Nephron progenitor cell (in vitro differentiated cells): ENCODE data around the gene PCAT7.

Experiments used
- DNase-seq: peaks from one replicate; pipeline ENCODE4 v3.0.0; 2021
- H3K27ac Mint-ChIP-seq: 2 replicates; pipeline ENCODE4 v1.8.0; 2021; ENCODE audit warnings: mild to moderate bottlenecking, moderate library complexity, mixed read lengths
- H3K27me3 Mint-ChIP-seq: 2 replicates; pipeline ENCODE4 v1.8.0; 2021; ENCODE audit warnings: mild to moderate bottlenecking, low read depth, mixed read lengths; ENCODE audit not compliant: poor library complexity
- H3K36me3 Mint-ChIP-seq: 2 replicates; pipeline ENCODE4 v1.8.0; 2021; ENCODE audit warnings: low read depth, mixed read lengths
- H3K4me1 Mint-ChIP-seq: 2 replicates; pipeline ENCODE4 v1.8.0; 2021; ENCODE audit warnings: mixed read lengths
- H3K4me3 Mint-ChIP-seq: 2 replicates; pipeline ENCODE4 v1.8.0; 2021; ENCODE audit warnings: mild to moderate bottlenecking, moderate library complexity, mixed read lengths
- H3K9me3 Mint-ChIP-seq: 2 replicates; pipeline ENCODE4 v1.8.0; 2021; ENCODE audit warnings: mild to moderate bottlenecking, moderate library complexity, mixed read lengths
- CTCF ChIP-seq: fragments of 200-600 bp; sonication (generic); IDR thresholded peaks from 2 replicates; pipeline ENCODE4 v1.5.0; 2021; ENCODE audit warnings: antibody characterized with exemption

Gene PCAT7

GRCh38 chr9:94611638-94612068 is 56.8 kb downstream of the PCAT7 start:
- DNase-seq, result no peak
- H3K9me3 Mint-ChIP-seq, result no peaks in the 10 kb centered on the region
- H3K36me3 Mint-ChIP-seq, result no peaks in the 10 kb centered on the region

DNA sequence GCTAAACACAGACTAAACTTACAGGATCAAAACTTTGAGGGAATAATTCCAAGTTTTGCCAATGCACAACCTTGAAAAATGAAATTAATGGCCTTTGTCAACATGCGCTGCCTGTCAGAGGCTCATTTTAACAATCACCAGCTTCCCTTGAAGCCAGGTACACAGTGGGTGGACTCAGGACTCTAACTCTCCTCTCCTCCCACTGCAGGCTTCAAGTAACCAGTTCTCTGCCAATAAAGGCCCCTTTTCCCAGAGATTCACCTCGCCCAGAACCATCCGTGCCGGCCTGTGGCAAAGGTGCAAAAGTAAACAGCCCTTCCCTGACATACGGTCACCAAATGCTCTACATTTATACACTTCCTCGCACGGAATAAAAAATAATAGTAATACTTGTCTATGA is 57.2 kb downstream of the PCAT7 start:
- DNase-seq, result no peak
- Mint-ChIP-seq H3K27ac (no peak overlapping the region), H3K36me3 (no peaks in the 10 kb centered on the region), H3K27me3 (peaks cover 6% of the 10 kb centered on the region), H3K4me1 (peaks cover 32% of the 10 kb centered on the region), H3K9me3 (no peaks in the 10 kb centered on the region), H3K4me3 (no peak overlapping the region)
- TF ChIP-seq CTCF, result no peak

More at GRCh38 chr9:94611638-94612068, 56.8 kb downstream of the PCAT7 start:
- H3K4me3 Mint-ChIP-seq, result no peak overlapping the region
- no peak for TF ChIP-seq CTCF
- peaks cover 35% of the 10 kb centered on the region for H3K4me1 Mint-ChIP-seq
- H3K27me3 Mint-ChIP-seq, result peaks cover 6% of the 10 kb centered on the region
- no peak overlapping the region for H3K27ac Mint-ChIP-seq

DNA sequence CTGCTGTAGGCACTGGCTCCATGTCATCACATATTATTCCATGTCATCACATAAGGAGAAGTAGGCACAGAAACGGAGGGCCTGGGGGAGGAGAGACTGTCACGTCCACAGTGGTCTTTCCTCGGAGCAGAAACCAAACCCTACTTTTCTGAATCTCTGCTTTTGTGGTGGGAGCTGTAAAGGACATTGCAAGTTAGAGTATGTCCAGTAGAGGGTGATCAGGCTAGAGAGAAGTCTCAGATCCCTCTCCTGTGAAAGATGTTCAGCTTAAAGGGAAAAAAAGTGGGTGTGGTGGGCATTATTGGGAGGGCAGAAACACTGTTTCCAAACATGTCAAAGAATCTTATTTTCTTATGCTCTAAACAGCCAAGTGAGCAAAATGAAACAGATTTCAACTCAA is 58.1 kb downstream of the PCAT7 start:
- Mint-ChIP-seq H3K4me3 (no peak overlapping the region), H3K9me3 (no peaks in the 10 kb centered on the region), H3K4me1 (peaks cover 22% of the 10 kb centered on the region), H3K36me3 (no peaks in the 10 kb centered on the region), H3K27ac (no peak overlapping the region), H3K27me3 (peaks cover 6% of the 10 kb centered on the region)
- TF ChIP-seq CTCF, result no peak
- DNase-seq, result no peak

DNA sequence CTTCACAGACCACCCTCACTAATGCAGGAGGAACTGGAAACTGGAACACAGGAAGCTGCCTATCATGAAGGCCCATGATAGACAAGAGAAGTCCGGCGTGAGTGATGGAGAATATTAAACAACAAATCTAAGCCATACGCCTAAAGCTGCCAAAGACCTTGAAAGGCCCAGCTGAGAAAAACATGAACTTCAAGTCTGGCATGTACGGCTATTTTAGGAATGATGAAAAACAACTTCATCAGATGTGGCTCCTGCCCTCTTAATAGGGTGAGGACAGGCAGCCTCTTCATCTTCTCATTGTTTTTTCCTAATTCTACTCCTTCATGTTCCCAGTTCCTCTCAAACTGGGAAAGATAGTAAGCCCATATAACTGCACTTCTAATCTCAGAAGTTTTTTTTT is 64.1 kb downstream of the PCAT7 start:
- H3K36me3 Mint-ChIP-seq, result no peaks in the 10 kb centered on the region
- no peaks in the 10 kb centered on the region for H3K4me1 Mint-ChIP-seq
- H3K27ac Mint-ChIP-seq, result no peak overlapping the region
- H3K9me3 Mint-ChIP-seq, result peaks cover 4% of the 10 kb centered on the region
- DNase-seq, result no peak
- H3K27me3 Mint-ChIP-seq, result peaks cover 7% of the 10 kb centered on the region
- H3K4me3 Mint-ChIP-seq, result no peak overlapping the region
- TF ChIP-seq CTCF, result no peak
